Suprapubic skin (tissue), 4 donors: ENCODE data around the gene MTA1. TPM values are rescaled to one million over a fixed set of nuclear protein-coding genes. Genes with fewer than 3 reads are reported as not detected.

ENCODE experiments used
- DNase-seq, 2 donors: peaks; one replicate each; pipeline ENCODE4 v3.0.0-alpha.2; 2019; ENCODE audit warnings: low spot score in 2 of 2
- H3K27ac ChIP-seq: fragments of 200-600 bp; sonication (generic); one replicate; pipeline ENCODE4 v1.5.1; 2019
- H3K27me3 ChIP-seq: fragments of 200-600 bp; sonication (generic); one replicate; pipeline ENCODE4 v1.5.1; 2019
- H3K36me3 ChIP-seq: fragments of 200-600 bp; sonication (generic); one replicate; pipeline ENCODE4 v1.5.1; 2019
- H3K4me1 ChIP-seq: fragments of 200-600 bp; sonication (generic); one replicate; pipeline ENCODE4 v1.5.1; 2019
- H3K4me3 ChIP-seq: fragments of 200-600 bp; sonication (generic); one replicate; pipeline ENCODE4 v1.5.1; 2019; ENCODE audit warnings: mild to moderate bottlenecking
- H3K9me3 ChIP-seq: fragments of 200-600 bp; sonication (generic); one replicate; pipeline ENCODE4 v1.5.1; 2019
- CTCF ChIP-seq, 2 donors: fragments of 200-600 bp in 1 of 2; fragments of 450-650 bp in 1 of 2; sonication (generic) in 1 of 2; IDR thresholded peaks; one replicate each; pipeline ENCODE4 v1.5.1; 2016 to 2019; ENCODE audit warnings: antibody characterized with exemption in 2 of 2, mild to moderate bottlenecking in 1 of 2, moderate library complexity in 1 of 2
- EP300 ChIP-seq: sonication (generic); formaldehyde crosslinking; IDR thresholded peaks from one replicate; pipeline ENCODE4 v1.6.1; 2017; ENCODE audit warnings: antibody characterized with exemption
- POLR2A ChIP-seq, 2 donors: fragments of 450-650 bp; IDR thresholded peaks; one replicate each; pipeline ENCODE4 v1.6.1; 2017; ENCODE audit warnings: antibody characterized with exemption in 2 of 2, mild to moderate bottlenecking in 2 of 2, moderate library complexity in 2 of 2
- POLR2AphosphoS5 ChIP-seq, 3 donors: sonication (generic); formaldehyde crosslinking; IDR thresholded peaks; one replicate each; pipeline ENCODE4 v1.6.1; 2017; ENCODE audit warnings: antibody characterized with exemption in 3 of 3
- WGBS: methylation state at CpG from one replicate; pipeline ENCODE4 v1.1.5; 2018; 5-methylcytosine and 5-hydroxymethylcytosine counted together
- total RNA-seq, 4 donors: library from RNA; depleted of rRNA; stranded (reverse); fragments of >200 nt; gene quantifications; one replicate each; pipeline ENCODE4 v1.1.0, GENCODE V29; 2016

The MTA1 gene
- total RNA-seq, 4 donors from 2014 or later: 38.1 to 107 (median 59.5) TPM

- 86% methylated on average over 27 of the region's 54 CpGs for WGBS
- TF ChIP-seq EP300: no peak
- DNase-seq: no peak
- Histone ChIP-seq H3K9me3 (no peaks in the 10 kb centered on the region), H3K27ac (peak overlapping the region; percentile 31), H3K27me3 (no peaks in the 10 kb centered on the region), H3K4me1 (peaks cover 71% of the 10 kb centered on the region), H3K4me3 (no peak overlapping the region), H3K36me3 (peaks cover 41% of the 10 kb centered on the region)
These were observed 50.1 kb downstream of the MTA1 start for GRCh38 chr14:105469456-105470349.

GRCh38 chr14:105470350-105471296 is 51.0 kb downstream of the MTA1 start:
- Histone ChIP-seq H3K4me1 (peaks cover 80% of the 10 kb centered on the region), H3K36me3 (peaks cover 32% of the 10 kb centered on the region), H3K27ac (no peak overlapping the region), H3K4me3 (no peak overlapping the region), H3K9me3 (no peaks in the 10 kb centered on the region), H3K27me3 (no peaks in the 10 kb centered on the region)
- no peak for DNase-seq
- no peak for TF ChIP-seq POLR2A (IDR thresholded peaks at IDR 0.05)
- no peak for TF ChIP-seq CTCF (IDR thresholded peaks at IDR 0.05)
- no peak for TF ChIP-seq EP300
- no peak for TF ChIP-seq POLR2AphosphoS5 (IDR thresholded peaks at IDR 0.05)
- 91% methylated on average over 22 of the region's 34 CpGs for WGBS

- no peak overlapping the region for H3K27ac ChIP-seq
- 82% methylated on average over 11 of the region's 19 CpGs for WGBS
These were observed 51.7 kb downstream of the MTA1 start for GRCh38 chr14:105471297-105471821.

GRCh38 chr14:105471823-105472485 is 52.3 kb downstream of the MTA1 start:
- 89% methylated on average over 7 of the region's 8 CpGs for WGBS
- TF ChIP-seq POLR2AphosphoS5 (IDR thresholded peaks at IDR 0.05): no peak
- no peak for TF ChIP-seq EP300
- TF ChIP-seq POLR2A (IDR thresholded peaks at IDR 0.05): no peak
- Histone ChIP-seq H3K4me1 (peaks cover 82% of the 10 kb centered on the region), H3K36me3 (peaks cover 18% of the 10 kb centered on the region), H3K9me3 (no peaks in the 10 kb centered on the region), H3K27me3 (no peaks in the 10 kb centered on the region), H3K4me3 (no peak overlapping the region), H3K27ac (no peak overlapping the region)
- no peak for DNase-seq

More at GRCh38 chr14:105471297-105471821, 51.7 kb downstream of the MTA1 start:
- H3K9me3 ChIP-seq: no peaks in the 10 kb centered on the region
- H3K36me3 ChIP-seq: peaks cover 24% of the 10 kb centered on the region
- TF ChIP-seq POLR2A (IDR thresholded peaks at IDR 0.05): no peak
- TF ChIP-seq EP300: no peak
- no peak for TF ChIP-seq POLR2AphosphoS5 (IDR thresholded peaks at IDR 0.05)
- no peak for TF ChIP-seq CTCF (IDR thresholded peaks at IDR 0.05)
- no peaks in the 10 kb centered on the region for H3K27me3 ChIP-seq
- no peak for DNase-seq
- H3K4me3 ChIP-seq: no peak overlapping the region
- peaks cover 82% of the 10 kb centered on the region for H3K4me1 ChIP-seq

- DNase-seq: no peak
- Histone ChIP-seq H3K36me3 (peaks cover 14% of the 10 kb centered on the region), H3K4me1 (peaks cover 80% of the 10 kb centered on the region), H3K27me3 (no peaks in the 10 kb centered on the region), H3K4me3 (no peak overlapping the region), H3K27ac (peak overlapping the region; percentile 92), H3K9me3 (no peaks in the 10 kb centered on the region)
- 36% methylated on average over 2 of the region's 12 CpGs for WGBS
- no peak for TF ChIP-seq POLR2A (IDR thresholded peaks at IDR 0.05)
- no peak for TF ChIP-seq CTCF (IDR thresholded peaks at IDR 0.05)
- TF ChIP-seq EP300: no peak
- TF ChIP-seq POLR2AphosphoS5 (IDR thresholded peaks at IDR 0.05): no peak
These were observed 52.9 kb downstream of the MTA1 start for GRCh38 chr14:105472486-105472991.
